Fibroblast of mammary gland (primary cell): ENCODE measurements around the gene KCNIP3.

ENCODE experiments used
- DNase-seq: peaks from one replicate; pipeline ENCODE4 v3.0.0-alpha.2; 2010; ENCODE audit warnings: low read depth
- H3K4me3 ChIP-seq: 2 replicates; pipeline ENCODE4 v1.5.1; 2011; ENCODE audit warnings: low read depth, mild to moderate bottlenecking, low read length, moderate library complexity; ENCODE audit not compliant: control insufficient read depth
- CTCF ChIP-seq: conservative IDR thresholded peaks from 2 replicates; pipeline ENCODE4 v1.5.1; 2011; ENCODE audit warnings: low read depth, low read length, inconsistent platforms; ENCODE audit not compliant: control insufficient read depth, insufficient read depth

Gene KCNIP3

GRCh38 chr2:95379371-95379831 lies 82.3 kb downstream of the KCNIP3 start:
- DNase-seq, result no peak
- H3K4me3 ChIP-seq, result no peak overlapping the region
- TF ChIP-seq CTCF, result peak; percentile 26

GRCh38 chr2:95380280-95380679 lies 83.1 kb downstream of the KCNIP3 start:
- TF ChIP-seq CTCF, result no peak
- no peak for DNase-seq
- no peak overlapping the region for H3K4me3 ChIP-seq

GRCh38 chr2:95380731-95381130 lies 83.6 kb downstream of the KCNIP3 start:
- no peak overlapping the region for H3K4me3 ChIP-seq
- no peak for DNase-seq
- no peak for TF ChIP-seq CTCF

- TF ChIP-seq CTCF, result no peak
- no peak for DNase-seq
- H3K4me3 ChIP-seq, result no peak overlapping the region
Measured at GRCh38 chr2:95381212-95382191, 84.4 kb downstream of the KCNIP3 start.

GRCh38 chr2:95382192-95382591 lies 85.0 kb downstream of the KCNIP3 start:
- no peak for TF ChIP-seq CTCF
- H3K4me3 ChIP-seq, result no peak overlapping the region
- DNase-seq, result no peak

GRCh38 chr2:95382686-95383634 lies 85.8 kb downstream of the KCNIP3 start:
- TF ChIP-seq CTCF, result no peak
- no peak overlapping the region for H3K4me3 ChIP-seq
- no peak for DNase-seq
